ENCODE data around the gene FBXL7. TPM values are rescaled to one million over a fixed set of nuclear protein-coding genes. Genes with fewer than 3 reads are reported as not detected.

Gene FBXL7
- total RNA-seq, 1 experiment from 2014 or later: not detected

GRCh38 chr5:15720515-15720914, 220.5 kb downstream of the FBXL7 start:
- POLR2A ChIA-PET: no interaction called here
- intact Hi-C loops (cut with micrococcal nuclease; ENCODE audit: unreplicated experiment): no loop called here
- no peak overlapping the region for H3K27ac ChIP-seq (ENCODE audit: low read length)
- H3K36me3 ChIP-seq (ENCODE audit: control insufficient read depth, insufficient read depth, low read length): no peaks in the 10 kb centered on the region
- CTCF ChIA-PET: no interaction called here
- H3K27me3 ChIP-seq (ENCODE audit: control insufficient read depth, insufficient read depth, low read length): no peaks in the 10 kb centered on the region
- TF ChIP-seq CTCF (IDR thresholded peaks at IDR 0.05) (no peak), POLR2AphosphoS5 (IDR thresholded peaks at IDR 0.05; ENCODE audit: low read depth, low read length) (no peak), SIN3A (IDR thresholded peaks at IDR 0.05; ENCODE audit: borderline replicate concordance, insufficient read depth, low read depth, low read length) (no peak), TCF7L2 (IDR thresholded peaks at IDR 0.05; ENCODE audit: low read depth, low read length) (no peak), REST (IDR thresholded peaks at IDR 0.05; ENCODE audit: insufficient read depth in 1 of 2, low read depth in 2 of 2, low read length in 1 of 2) (no peak)
- ATAC-seq: no peak
- no peaks in the 10 kb centered on the region for H3K9me3 ChIP-seq (ENCODE audit: control insufficient read depth, insufficient read depth, low read depth, low read length)
- BruUV-seq (replicated peaks): no TSS peak
- DNase-seq (ENCODE audit: low read depth, low spot score): no peak
- no peaks in the 10 kb centered on the region for H3K4me1 ChIP-seq (ENCODE audit: control insufficient read depth, insufficient read depth, low read length)
- in situ Hi-C loops (cut with HindIII; ENCODE audit: low pct_unique_long_range_greater_than_20kb, low sequenced_read_pairs): no loop called here
- H3K4me3 ChIP-seq (ENCODE audit: low read depth in 2 of 2, low read length in 2 of 2): no peak overlapping the region

- no peaks in the 10 kb centered on the region for H3K4me1 ChIP-seq (ENCODE audit: control insufficient read depth, insufficient read depth, low read length)
- in situ Hi-C loops (cut with HindIII; ENCODE audit: low pct_unique_long_range_greater_than_20kb, low sequenced_read_pairs): no loop called here
- DNase-seq (ENCODE audit: low read depth, low spot score): no peak
- no peaks in the 10 kb centered on the region for H3K27me3 ChIP-seq (ENCODE audit: control insufficient read depth, insufficient read depth, low read length)
- ChIA-PET CTCF (no interaction called here), POLR2A (no interaction called here)
- no peak for ATAC-seq
- intact Hi-C loops (cut with micrococcal nuclease; ENCODE audit: unreplicated experiment): no loop called here
- no peak overlapping the region for H3K4me3 ChIP-seq (ENCODE audit: low read depth in 2 of 2, low read length in 2 of 2)
- TF ChIP-seq REST (IDR thresholded peaks at IDR 0.05; ENCODE audit: insufficient read depth in 1 of 2, low read depth in 2 of 2, low read length in 1 of 2) (no peak), SIN3A (IDR thresholded peaks at IDR 0.05; ENCODE audit: borderline replicate concordance, insufficient read depth, low read depth, low read length) (no peak), POLR2AphosphoS5 (IDR thresholded peaks at IDR 0.05; ENCODE audit: low read depth, low read length) (no peak), CTCF (IDR thresholded peaks at IDR 0.05) (no peak), TCF7L2 (IDR thresholded peaks at IDR 0.05; ENCODE audit: low read depth, low read length) (no peak)
- peaks cover 5% of the 10 kb centered on the region; the same call in 1 of the 2 replicates for H3K9me3 ChIP-seq (ENCODE audit: control insufficient read depth, insufficient read depth, low read depth, low read length)
- no TSS peak for BruUV-seq (replicated peaks)
- H3K36me3 ChIP-seq (ENCODE audit: control insufficient read depth, insufficient read depth, low read length): no peaks in the 10 kb centered on the region
- no peak overlapping the region for H3K27ac ChIP-seq (ENCODE audit: low read length)
These were observed 222.3 kb downstream of the FBXL7 start for GRCh38 chr5:15722305-15722704.

Measured in Panc1 (cell line).